Mesothelial cell of epicardium (in vitro differentiated cells): Measurements from ENCODE around the gene DNAJB4. TPM values are rescaled to one million over a fixed set of nuclear protein-coding genes. Genes with fewer than 3 reads are reported as not detected.

ENCODE experiments used
- DNase-seq, 2 experiments: peaks; one replicate each; pipeline ENCODE4 v3.0.0; 2021; ENCODE audit warnings: low spot score in 2 of 2; ENCODE audit not compliant: unreplicated experiment in 2 of 2
- H3K27ac Mint-ChIP-seq: 2 replicates; pipeline ENCODE4 v1.8.0; 2021; ENCODE audit warnings: mixed read lengths
- H3K27me3 Mint-ChIP-seq: 2 replicates; pipeline ENCODE4 v1.8.0; 2021; ENCODE audit warnings: low read depth, mixed read lengths
- H3K36me3 Mint-ChIP-seq: 2 replicates; pipeline ENCODE4 v1.8.0; 2021; ENCODE audit warnings: mixed read lengths
- H3K4me1 Mint-ChIP-seq: 2 replicates; pipeline ENCODE4 v1.8.0; 2021; ENCODE audit warnings: mixed read lengths
- H3K4me3 Mint-ChIP-seq: 2 replicates; pipeline ENCODE4 v1.8.0; 2021; ENCODE audit warnings: mild to moderate bottlenecking, moderate library complexity, mixed read lengths
- H3K9me3 Mint-ChIP-seq: 2 replicates; pipeline ENCODE4 v1.8.0; 2021; ENCODE audit warnings: mixed read lengths
- total RNA-seq: library from RNA; stranded (reverse); gene quantifications from 3 replicates; pipeline ENCODE4 v1.2.1, GENCODE V29; 2021
- TF ChIP-seq, protein P1 (sequence below): fragments of 200-600 bp; sonication (generic); IDR thresholded peaks from one replicate; pipeline ENCODE4 v1.5.0; 2021; ENCODE audit warnings: antibody characterized with exemption; ENCODE audit not compliant: unreplicated experiment

The DNAJB4 gene
- total RNA-seq, 1 donor from 2014 or later, result 48.0 TPM

DNA sequence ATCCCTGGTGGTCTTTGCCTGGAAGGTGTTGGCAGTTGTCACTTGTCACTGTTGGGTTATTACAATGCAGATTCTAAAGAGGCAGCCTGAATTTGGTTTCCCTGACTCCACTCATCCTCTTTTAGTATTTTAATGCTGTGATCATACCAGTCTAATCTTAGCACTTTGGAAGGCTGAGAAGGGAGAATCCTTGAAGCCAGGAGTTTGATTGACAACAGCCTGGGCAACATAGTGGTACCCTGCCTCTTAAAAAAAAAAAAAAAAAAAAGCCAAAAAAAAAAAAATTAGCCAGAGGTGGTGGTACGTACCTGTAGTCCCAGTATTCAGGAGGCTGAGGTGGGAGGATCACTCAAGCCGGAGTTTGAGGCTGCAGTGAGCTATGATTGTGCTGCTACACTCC lies 48.8 kb downstream of the DNAJB4 start:
- H3K27me3 Mint-ChIP-seq, result peaks cover 16% of the 10 kb centered on the region
- TF ChIP-seq, protein P1, sequence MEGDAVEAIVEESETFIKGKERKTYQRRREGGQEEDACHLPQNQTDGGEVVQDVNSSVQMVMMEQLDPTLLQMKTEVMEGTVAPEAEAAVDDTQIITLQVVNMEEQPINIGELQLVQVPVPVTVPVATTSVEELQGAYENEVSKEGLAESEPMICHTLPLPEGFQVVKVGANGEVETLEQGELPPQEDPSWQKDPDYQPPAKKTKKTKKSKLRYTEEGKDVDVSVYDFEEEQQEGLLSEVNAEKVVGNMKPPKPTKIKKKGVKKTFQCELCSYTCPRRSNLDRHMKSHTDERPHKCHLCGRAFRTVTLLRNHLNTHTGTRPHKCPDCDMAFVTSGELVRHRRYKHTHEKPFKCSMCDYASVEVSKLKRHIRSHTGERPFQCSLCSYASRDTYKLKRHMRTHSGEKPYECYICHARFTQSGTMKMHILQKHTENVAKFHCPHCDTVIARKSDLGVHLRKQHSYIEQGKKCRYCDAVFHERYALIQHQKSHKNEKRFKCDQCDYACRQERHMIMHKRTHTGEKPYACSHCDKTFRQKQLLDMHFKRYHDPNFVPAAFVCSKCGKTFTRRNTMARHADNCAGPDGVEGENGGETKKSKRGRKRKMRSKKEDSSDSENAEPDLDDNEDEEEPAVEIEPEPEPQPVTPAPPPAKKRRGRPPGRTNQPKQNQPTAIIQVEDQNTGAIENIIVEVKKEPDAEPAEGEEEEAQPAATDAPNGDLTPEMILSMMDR, result no peak
- DNase-seq, result no peak
- H3K4me3 Mint-ChIP-seq, result no peak overlapping the region
- H3K4me1 Mint-ChIP-seq, result no peaks in the 10 kb centered on the region
- no peaks in the 10 kb centered on the region for H3K36me3 Mint-ChIP-seq
- H3K9me3 Mint-ChIP-seq, result no peaks in the 10 kb centered on the region
- no peak overlapping the region for H3K27ac Mint-ChIP-seq

DNA sequence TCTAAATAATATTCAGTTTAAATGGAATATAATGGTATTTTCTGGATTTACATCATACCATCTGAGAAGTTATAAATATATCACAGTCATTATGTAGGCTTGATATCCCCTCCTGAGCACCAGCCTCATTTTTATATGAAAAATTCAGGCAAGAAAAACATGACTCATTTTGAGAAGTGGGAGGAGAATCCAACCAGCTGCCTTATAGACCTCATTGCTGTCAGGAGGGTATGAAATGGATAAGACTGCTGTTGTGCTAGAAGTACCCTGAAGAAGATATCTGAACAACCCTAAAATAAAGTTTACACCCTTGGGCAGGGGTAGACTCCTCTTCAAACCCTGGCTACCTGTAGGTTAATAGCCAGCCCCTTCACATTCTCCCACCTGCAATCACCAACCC lies 49.8 kb downstream of the DNAJB4 start:
- Mint-ChIP-seq H3K36me3 (no peaks in the 10 kb centered on the region), H3K4me1 (no peaks in the 10 kb centered on the region), H3K4me3 (no peak overlapping the region), H3K9me3 (no peaks in the 10 kb centered on the region), H3K27me3 (peaks cover 21% of the 10 kb centered on the region), H3K27ac (no peak overlapping the region)
- no peak for DNase-seq
- TF ChIP-seq, protein P1, result no peak

DNA sequence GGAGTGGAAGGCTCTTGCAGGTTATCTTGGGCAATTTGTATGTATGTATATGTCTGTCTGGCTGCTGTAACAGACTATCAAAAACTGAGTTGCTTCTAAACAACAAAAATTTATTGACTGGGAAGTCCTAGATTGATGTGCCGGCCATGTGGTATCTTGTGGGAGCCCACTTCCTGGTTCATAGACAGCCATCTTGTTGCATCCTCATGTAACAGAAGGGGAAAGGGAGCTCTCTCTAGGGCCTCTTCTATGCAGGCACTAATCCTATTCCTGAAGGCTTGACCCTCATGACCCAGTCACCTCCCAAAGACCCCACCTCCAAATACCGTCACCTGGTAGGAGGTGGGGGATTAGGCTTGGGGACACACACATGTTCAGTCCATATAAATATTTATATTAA lies 50.2 kb downstream of the DNAJB4 start:
- H3K4me3 Mint-ChIP-seq, result no peak overlapping the region
- peaks cover 21% of the 10 kb centered on the region for H3K27me3 Mint-ChIP-seq
- no peaks in the 10 kb centered on the region for H3K36me3 Mint-ChIP-seq
- no peaks in the 10 kb centered on the region for H3K9me3 Mint-ChIP-seq
- DNase-seq, result no peak
- no peak overlapping the region for H3K27ac Mint-ChIP-seq
- no peaks in the 10 kb centered on the region for H3K4me1 Mint-ChIP-seq
- TF ChIP-seq, protein P1, result no peak

DNA sequence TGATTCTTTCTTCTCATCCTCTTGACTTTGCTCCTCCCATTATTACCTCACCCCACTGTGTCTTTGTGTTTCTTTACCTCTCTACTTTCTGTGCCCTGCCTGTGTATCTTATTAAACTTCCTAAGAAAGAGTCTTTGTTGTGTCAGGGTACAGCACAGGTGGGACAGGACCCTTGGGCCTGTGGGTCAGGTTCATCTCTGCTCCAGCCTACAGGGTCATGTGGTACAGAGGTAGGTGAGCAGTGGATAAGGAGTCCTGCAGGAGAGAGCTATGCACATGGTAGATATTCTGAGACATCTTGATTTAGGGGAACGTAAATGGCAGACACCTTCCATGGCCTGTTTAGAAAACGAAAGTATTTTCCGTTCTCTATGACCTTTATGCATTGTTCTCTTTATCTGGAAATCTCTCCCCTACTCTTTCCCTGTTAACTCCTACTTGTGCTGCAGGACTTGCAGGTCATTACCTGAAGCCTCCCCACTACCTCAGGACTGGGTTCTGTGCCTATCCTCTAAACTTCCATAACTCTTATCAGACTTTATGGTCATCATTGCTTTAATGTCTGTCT lies 50.9 kb downstream of the DNAJB4 start:
- no peaks in the 10 kb centered on the region for H3K9me3 Mint-ChIP-seq
- H3K27ac Mint-ChIP-seq, result no peak overlapping the region
- no peak for DNase-seq
- peaks cover 24% of the 10 kb centered on the region for H3K27me3 Mint-ChIP-seq
- no peaks in the 10 kb centered on the region for H3K36me3 Mint-ChIP-seq
- H3K4me3 Mint-ChIP-seq, result no peak overlapping the region
- TF ChIP-seq, protein P1, result no peak
- no peaks in the 10 kb centered on the region for H3K4me1 Mint-ChIP-seq

DNA sequence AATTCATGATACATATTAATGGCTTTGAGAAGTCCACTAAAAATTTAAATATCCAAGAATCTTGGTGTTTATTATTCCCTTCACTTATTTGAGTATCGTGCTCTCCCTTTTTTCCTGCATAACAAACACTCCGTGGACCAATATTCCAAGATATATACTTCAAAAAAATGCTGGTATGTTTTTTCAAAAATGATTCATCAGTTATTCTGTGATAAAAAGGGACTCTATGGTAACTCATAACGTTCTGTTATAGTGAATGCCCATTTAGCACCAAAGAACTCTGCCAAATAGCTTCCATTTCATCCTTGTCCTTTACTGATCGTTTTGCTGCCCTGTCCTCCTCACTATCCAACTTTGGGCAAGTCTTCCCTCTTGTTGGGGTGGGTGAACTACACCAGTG lies 53.9 kb downstream of the DNAJB4 start:
- Mint-ChIP-seq H3K9me3 (no peaks in the 10 kb centered on the region), H3K27ac (no peak overlapping the region)

More for the DNA sequence above, 53.9 kb downstream of the DNAJB4 start:
- Mint-ChIP-seq H3K4me3 (no peak overlapping the region), H3K27me3 (peaks cover 22% of the 10 kb centered on the region), H3K36me3 (no peaks in the 10 kb centered on the region), H3K4me1 (no peaks in the 10 kb centered on the region)
- DNase-seq, result no peak
- TF ChIP-seq, protein P1, result no peak
